ENCODE measurements around the gene SOST. TPM values are rescaled to one million over a fixed set of nuclear protein-coding genes. Genes with fewer than 3 reads are reported as not detected.

SOST gene
- total and polyA plus RNA-seq, 2 donors (not counting 1 experiment from before 2014, with no cell fraction given), result not detected

DNA sequence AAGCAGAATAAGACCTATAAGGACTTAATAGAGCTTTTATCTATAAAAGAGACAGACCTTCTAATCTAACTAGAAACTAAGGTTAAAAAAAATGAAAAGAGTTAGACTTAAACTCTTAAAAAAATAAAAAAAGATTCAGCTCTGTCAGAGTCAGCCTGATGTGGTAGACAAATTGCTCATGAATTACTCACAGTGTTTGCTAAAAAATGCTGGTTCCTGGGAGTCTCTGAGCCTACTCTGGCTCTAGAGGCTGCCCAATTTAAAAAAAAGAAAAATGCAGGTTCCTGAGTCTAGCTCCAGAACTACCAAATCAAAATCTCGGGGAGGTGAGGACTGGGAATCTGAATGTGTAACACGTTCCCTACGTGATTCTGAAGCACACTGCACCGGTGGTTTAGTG is 18.1 kb downstream of the SOST start:
- TF ChIP-seq CTCF (conservative IDR thresholded peaks at IDR 0.05 in 1 of 2, IDR thresholded peaks at IDR 0.05 in 1 of 2; ENCODE audit: low read depth in 1 of 2, low read length in 2 of 2) (no peak), EZH2 (IDR thresholded peaks at IDR 0.05; ENCODE audit: low read length, missing control alignments) (no peak)
- Histone ChIP-seq H3K79me2 (ENCODE audit: control insufficient read depth, insufficient read depth, low read length) (no peaks in the 10 kb centered on the region), H3K9me3 (ENCODE audit: control insufficient read depth, insufficient read depth, low read depth, low read length) (no peaks in the 10 kb centered on the region), H3K27me3 (ENCODE audit: control insufficient read depth, insufficient read depth, low read length) (peaks cover 5% of the 10 kb centered on the region), H3K9ac (ENCODE audit: insufficient read depth, low read length) (no peak overlapping the region), H2AFZ (ENCODE audit: low read length) (no peak overlapping the region), H3K4me3 (replicated peaks in 1 of 4; ENCODE audit: control extremely low read depth in 1 of 4, insufficient read depth in 1 of 4, low read depth in 3 of 4, low read length in 4 of 4) (no peak overlapping the region), H3K36me3 (ENCODE audit: control insufficient read depth, insufficient read depth, low read length) (no peaks in the 10 kb centered on the region), H4K20me1 (ENCODE audit: control insufficient read depth, extremely low read depth, insufficient read depth, low read length) (no peaks in the 10 kb centered on the region), H3K4me2 (ENCODE audit: extremely low read depth, insufficient read depth, low read length) (no peak overlapping the region), H3K4me1 (ENCODE audit: control insufficient read depth, extremely low read depth, insufficient read depth, low read length) (no peaks in the 10 kb centered on the region), H3K27ac (ENCODE audit: insufficient read depth, low read length) (no peak overlapping the region)
- DNase-seq (ENCODE audit: low read depth in 2 of 2), result peak in 1 of 2 donors; percentile 65

GRCh38 chr17:43737722-43738121 is 20.9 kb downstream of the SOST start:
- no peaks in the 10 kb centered on the region for H3K27me3 ChIP-seq (ENCODE audit: control insufficient read depth, insufficient read depth, low read length)
- no peak overlapping the region for H3K4me3 ChIP-seq (replicated peaks in 1 of 4; ENCODE audit: control extremely low read depth in 1 of 4, insufficient read depth in 1 of 4, low read depth in 3 of 4, low read length in 4 of 4)
- peaks cover 2% of the 10 kb centered on the region for H3K4me1 ChIP-seq (ENCODE audit: control insufficient read depth, extremely low read depth, insufficient read depth, low read length)
- H2AFZ ChIP-seq (ENCODE audit: low read length), result no peak overlapping the region
- no peaks in the 10 kb centered on the region for H3K79me2 ChIP-seq (ENCODE audit: control insufficient read depth, insufficient read depth, low read length)
- no peaks in the 10 kb centered on the region for H3K36me3 ChIP-seq (ENCODE audit: control insufficient read depth, insufficient read depth, low read length)
- no peak overlapping the region for H3K9ac ChIP-seq (ENCODE audit: insufficient read depth, low read length)
- TF ChIP-seq CTCF (conservative IDR thresholded peaks at IDR 0.05 in 1 of 2, IDR thresholded peaks at IDR 0.05 in 1 of 2; ENCODE audit: low read depth in 1 of 2, low read length in 2 of 2) (no peak), EZH2 (IDR thresholded peaks at IDR 0.05; ENCODE audit: low read length, missing control alignments) (no peak)
- H3K4me2 ChIP-seq (ENCODE audit: extremely low read depth, insufficient read depth, low read length), result no peak overlapping the region
- no peaks in the 10 kb centered on the region for H4K20me1 ChIP-seq (ENCODE audit: control insufficient read depth, extremely low read depth, insufficient read depth, low read length)
- H3K27ac ChIP-seq (ENCODE audit: insufficient read depth, low read length), result no peak overlapping the region
- no peaks in the 10 kb centered on the region for H3K9me3 ChIP-seq (ENCODE audit: control insufficient read depth, insufficient read depth, low read depth, low read length)
- no peak for DNase-seq (ENCODE audit: low read depth in 2 of 2)

- Histone ChIP-seq H3K4me1 (ENCODE audit: control insufficient read depth, extremely low read depth, insufficient read depth, low read length) (peaks cover 2% of the 10 kb centered on the region), H3K4me3 (replicated peaks in 1 of 4; ENCODE audit: control extremely low read depth in 1 of 4, insufficient read depth in 1 of 4, low read depth in 3 of 4, low read length in 4 of 4) (no peak overlapping the region), H3K9ac (ENCODE audit: insufficient read depth, low read length) (no peak overlapping the region), H3K27me3 (ENCODE audit: control insufficient read depth, insufficient read depth, low read length) (no peaks in the 10 kb centered on the region), H2AFZ (ENCODE audit: low read length) (no peak overlapping the region), H3K79me2 (ENCODE audit: control insufficient read depth, insufficient read depth, low read length) (no peaks in the 10 kb centered on the region), H4K20me1 (ENCODE audit: control insufficient read depth, extremely low read depth, insufficient read depth, low read length) (no peaks in the 10 kb centered on the region), H3K36me3 (ENCODE audit: control insufficient read depth, insufficient read depth, low read length) (no peaks in the 10 kb centered on the region), H3K4me2 (ENCODE audit: extremely low read depth, insufficient read depth, low read length) (no peak overlapping the region), H3K27ac (ENCODE audit: insufficient read depth, low read length) (no peak overlapping the region), H3K9me3 (ENCODE audit: control insufficient read depth, insufficient read depth, low read depth, low read length) (no peaks in the 10 kb centered on the region)
- TF ChIP-seq CTCF (conservative IDR thresholded peaks at IDR 0.05 in 1 of 2, IDR thresholded peaks at IDR 0.05 in 1 of 2; ENCODE audit: low read depth in 1 of 2, low read length in 2 of 2) (no peak), EZH2 (IDR thresholded peaks at IDR 0.05; ENCODE audit: low read length, missing control alignments) (no peak)
- no peak for DNase-seq (ENCODE audit: low read depth in 2 of 2)
Observed at GRCh38 chr17:43736389-43736788, 22.2 kb downstream of the SOST start.

All from fibroblast of lung (primary cell).